Measurements from ENCODE around the gene EEA1. TPM values are rescaled to one million over a fixed set of nuclear protein-coding genes. Genes with fewer than 3 reads are reported as not detected.

EEA1 gene
- total and polyA plus RNA-seq, 7 donors = 4.1 to 51.8 (median 27.7) TPM

- no peak overlapping the region for H3K27ac ChIP-seq
- ATAC-seq (no peak), DNase-seq (no peak)
- WGBS, 3 donors = 97 to 99% (median 97%) methylated on average over 3 of the region's 3 CpGs
- peaks cover 3 to 67% of the 10 kb centered on the region in 2 donors for H3K36me3 ChIP-seq (ENCODE audit: insufficient read depth in 1 of 2, low read depth in 1 of 2)
- H3K4me1 ChIP-seq = no peaks in the 10 kb centered on the region
- no peak for TF ChIP-seq CTCF (IDR thresholded peaks at IDR 0.05)
- H3K9me3 ChIP-seq = no peaks in the 10 kb centered on the region
- intact Hi-C loops (cut with DNase I) = no loop called here
- H3K27me3 ChIP-seq (ENCODE audit: insufficient read depth in 3 of 3, low read length in 2 of 3) = no peaks in the 10 kb centered on the region
- H3K4me3 ChIP-seq = no peak overlapping the region
These were observed 74.8 kb downstream of the EEA1 start for GRCh38 chr12:92854344-92854743.

- no peaks in the 10 kb centered on the region for H3K4me1 ChIP-seq
- H3K9me3 ChIP-seq = no peaks in the 10 kb centered on the region
- ATAC-seq (peak in 2 of 4 donors; percentile 29 to 44), DNase-seq (no peak)
- H3K27me3 ChIP-seq (ENCODE audit: insufficient read depth in 3 of 3, low read length in 2 of 3) = no peaks in the 10 kb centered on the region
- TF ChIP-seq CTCF (IDR thresholded peaks at IDR 0.05) = no peak
- intact Hi-C loops (cut with DNase I) = no loop called here
- no peak overlapping the region for H3K27ac ChIP-seq
- 87 to 95% (median 93%) methylated on average over 3 of the region's 3 CpGs for WGBS, 3 donors
- no peak overlapping the region for H3K4me3 ChIP-seq
- H3K36me3 ChIP-seq (ENCODE audit: insufficient read depth in 1 of 2, low read depth in 1 of 2) = peaks cover 3 to 47% of the 10 kb centered on the region in 2 donors
These were observed 80.4 kb downstream of the EEA1 start for GRCh38 chr12:92848740-92849139.

GRCh38 chr12:92847368-92847767, 81.7 kb downstream of the EEA1 start:
- Histone ChIP-seq H3K4me1 (no peaks in the 10 kb centered on the region), H3K36me3 (ENCODE audit: insufficient read depth in 1 of 2, low read depth in 1 of 2) (peaks cover 3 to 37% of the 10 kb centered on the region in 2 donors), H3K9me3 (no peaks in the 10 kb centered on the region), H3K27ac (no peak overlapping the region), H3K4me3 (no peak overlapping the region), H3K27me3 (ENCODE audit: insufficient read depth in 3 of 3, low read length in 2 of 3) (no peaks in the 10 kb centered on the region)
- 94 to 96% (median 96%) methylated on average over 1 of the region's 1 CpG for WGBS, 3 donors
- intact Hi-C loops (cut with DNase I) = no loop called here
- ATAC-seq (no peak), DNase-seq (no peak)
- TF ChIP-seq CTCF (IDR thresholded peaks at IDR 0.05) = no peak

- intact Hi-C loops (cut with DNase I) = no loop called here
- H3K4me1 ChIP-seq = no peaks in the 10 kb centered on the region
- H3K4me3 ChIP-seq = no peak overlapping the region
- DNase-seq (no peak), ATAC-seq (no peak)
- no peak for TF ChIP-seq CTCF (IDR thresholded peaks at IDR 0.05)
- no peaks in the 10 kb centered on the region for H3K27me3 ChIP-seq (ENCODE audit: insufficient read depth in 3 of 3, low read length in 2 of 3)
- H3K36me3 ChIP-seq (ENCODE audit: insufficient read depth in 1 of 2, low read depth in 1 of 2) = peaks cover 3 to 39% of the 10 kb centered on the region in 2 donors
- 87 to 96% (median 93%) methylated on average over 3 of the region's 3 CpGs for WGBS, 3 donors
- H3K27ac ChIP-seq = no peak overlapping the region
- H3K9me3 ChIP-seq = no peaks in the 10 kb centered on the region
These were observed 83.8 kb downstream of the EEA1 start for GRCh38 chr12:92845329-92845728.

- Histone ChIP-seq H3K36me3 (ENCODE audit: insufficient read depth in 1 of 2, low read depth in 1 of 2) (peaks cover 0 to 29% of the 10 kb centered on the region in 2 donors), H3K27me3 (ENCODE audit: insufficient read depth in 3 of 3, low read length in 2 of 3) (no peaks in the 10 kb centered on the region), H3K4me1 (no peaks in the 10 kb centered on the region), H3K27ac (no peak overlapping the region), H3K4me3 (no peak overlapping the region), H3K9me3 (no peaks in the 10 kb centered on the region)
- ATAC-seq = no peak
- TF ChIP-seq CTCF (IDR thresholded peaks at IDR 0.05) = no peak
- 95 to 100% (median 100%) methylated on average over 1 of the region's 1 CpG for WGBS, 3 donors
- no peak for DNase-seq
- intact Hi-C loops (cut with DNase I) = no loop called here
These were observed 84.8 kb downstream of the EEA1 start for GRCh38 chr12:92844151-92844763.

All from psoas muscle (tissue), 8 donors.